GM12873 (cell line): ENCODE measurements around the gene FOXG1.

Experiments
- TF ChIP-seq, protein P1 (sequence below): IDR thresholded peaks from 2 replicates; pipeline ENCODE4 v1.5.1; 2012; ENCODE audit warnings: low read depth, mild to moderate bottlenecking, moderate library complexity, low read length, control low read depth; ENCODE audit not compliant: insufficient read depth; ENCODE audit errors: missing control alignments

FOXG1 gene

DNA sequence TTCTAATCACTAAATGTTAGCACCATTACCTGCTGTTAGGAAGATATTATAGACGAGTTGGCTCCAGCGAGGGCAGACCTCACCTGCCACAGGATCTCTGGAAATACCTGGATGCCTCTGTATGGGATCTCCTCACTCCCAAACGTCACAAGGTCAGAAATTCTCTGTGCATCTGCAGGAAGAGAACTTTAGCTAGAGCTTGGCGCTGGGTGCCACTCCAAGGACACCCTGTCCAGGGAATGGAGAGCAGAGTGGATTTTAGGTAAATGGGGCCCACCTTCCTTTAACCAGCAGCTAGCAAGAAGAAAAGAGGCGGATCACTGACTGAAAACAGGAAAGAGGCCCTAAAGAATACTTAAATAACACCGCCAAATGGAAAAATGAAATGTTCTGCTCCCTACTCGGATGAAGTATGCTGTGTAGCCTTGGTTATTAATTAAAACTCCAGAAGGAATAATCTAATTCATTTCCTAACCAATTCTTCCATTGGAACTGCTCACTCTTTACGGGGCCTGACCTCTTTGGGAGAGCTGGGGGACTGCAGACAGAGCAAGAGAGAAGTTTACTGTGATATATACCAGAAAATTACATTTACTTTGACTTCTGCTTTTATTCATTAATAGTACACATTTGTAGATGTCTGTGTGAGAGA is 4.2 kb upstream of the FOXG1 start:
- TF ChIP-seq, protein P1, sequence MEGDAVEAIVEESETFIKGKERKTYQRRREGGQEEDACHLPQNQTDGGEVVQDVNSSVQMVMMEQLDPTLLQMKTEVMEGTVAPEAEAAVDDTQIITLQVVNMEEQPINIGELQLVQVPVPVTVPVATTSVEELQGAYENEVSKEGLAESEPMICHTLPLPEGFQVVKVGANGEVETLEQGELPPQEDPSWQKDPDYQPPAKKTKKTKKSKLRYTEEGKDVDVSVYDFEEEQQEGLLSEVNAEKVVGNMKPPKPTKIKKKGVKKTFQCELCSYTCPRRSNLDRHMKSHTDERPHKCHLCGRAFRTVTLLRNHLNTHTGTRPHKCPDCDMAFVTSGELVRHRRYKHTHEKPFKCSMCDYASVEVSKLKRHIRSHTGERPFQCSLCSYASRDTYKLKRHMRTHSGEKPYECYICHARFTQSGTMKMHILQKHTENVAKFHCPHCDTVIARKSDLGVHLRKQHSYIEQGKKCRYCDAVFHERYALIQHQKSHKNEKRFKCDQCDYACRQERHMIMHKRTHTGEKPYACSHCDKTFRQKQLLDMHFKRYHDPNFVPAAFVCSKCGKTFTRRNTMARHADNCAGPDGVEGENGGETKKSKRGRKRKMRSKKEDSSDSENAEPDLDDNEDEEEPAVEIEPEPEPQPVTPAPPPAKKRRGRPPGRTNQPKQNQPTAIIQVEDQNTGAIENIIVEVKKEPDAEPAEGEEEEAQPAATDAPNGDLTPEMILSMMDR, result no peak

DNA sequence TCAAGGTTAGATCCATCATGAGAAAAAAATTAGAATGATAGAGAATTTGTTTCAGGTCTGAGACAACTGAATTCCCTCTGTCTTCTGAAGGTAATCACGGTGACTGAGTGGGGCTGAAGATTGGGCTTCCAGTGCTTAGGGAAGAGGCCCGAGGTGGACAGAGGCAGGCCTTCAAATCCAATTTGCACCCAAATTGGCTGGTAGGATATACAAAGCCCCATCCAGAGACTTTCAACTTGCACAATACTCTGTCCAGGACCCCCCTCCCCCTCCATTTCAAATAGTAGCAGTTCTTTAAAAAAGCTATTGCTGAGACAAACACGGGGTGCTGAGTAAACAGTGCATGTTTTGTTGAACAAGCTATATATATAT is 3.6 kb upstream of the FOXG1 start:
- TF ChIP-seq, protein P1, result no peak

DNA sequence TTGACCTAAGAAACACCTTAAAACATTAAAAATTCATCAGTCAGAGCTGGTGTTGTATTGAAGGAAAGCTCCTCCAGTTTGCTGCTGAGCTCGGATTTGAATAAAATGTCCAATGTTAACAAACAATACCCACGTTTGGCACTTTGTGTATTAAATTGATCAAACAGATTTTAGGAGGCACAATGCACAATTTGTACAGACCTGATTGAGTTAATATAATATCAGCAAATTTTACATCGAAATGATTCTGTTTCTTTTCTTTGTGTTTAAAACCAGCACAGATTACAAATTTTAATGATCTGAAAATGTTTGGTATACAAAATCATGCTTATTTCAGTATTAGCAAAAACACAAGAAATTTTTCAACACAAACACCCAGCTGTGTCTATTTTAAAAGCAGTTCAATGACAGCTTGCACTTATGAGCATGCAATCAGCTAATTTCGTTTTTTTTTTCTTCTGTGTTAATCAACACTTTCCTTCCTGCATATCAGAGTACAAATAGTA is 2.8 kb upstream of the FOXG1 start:
- TF ChIP-seq, protein P1, result no peak

DNA sequence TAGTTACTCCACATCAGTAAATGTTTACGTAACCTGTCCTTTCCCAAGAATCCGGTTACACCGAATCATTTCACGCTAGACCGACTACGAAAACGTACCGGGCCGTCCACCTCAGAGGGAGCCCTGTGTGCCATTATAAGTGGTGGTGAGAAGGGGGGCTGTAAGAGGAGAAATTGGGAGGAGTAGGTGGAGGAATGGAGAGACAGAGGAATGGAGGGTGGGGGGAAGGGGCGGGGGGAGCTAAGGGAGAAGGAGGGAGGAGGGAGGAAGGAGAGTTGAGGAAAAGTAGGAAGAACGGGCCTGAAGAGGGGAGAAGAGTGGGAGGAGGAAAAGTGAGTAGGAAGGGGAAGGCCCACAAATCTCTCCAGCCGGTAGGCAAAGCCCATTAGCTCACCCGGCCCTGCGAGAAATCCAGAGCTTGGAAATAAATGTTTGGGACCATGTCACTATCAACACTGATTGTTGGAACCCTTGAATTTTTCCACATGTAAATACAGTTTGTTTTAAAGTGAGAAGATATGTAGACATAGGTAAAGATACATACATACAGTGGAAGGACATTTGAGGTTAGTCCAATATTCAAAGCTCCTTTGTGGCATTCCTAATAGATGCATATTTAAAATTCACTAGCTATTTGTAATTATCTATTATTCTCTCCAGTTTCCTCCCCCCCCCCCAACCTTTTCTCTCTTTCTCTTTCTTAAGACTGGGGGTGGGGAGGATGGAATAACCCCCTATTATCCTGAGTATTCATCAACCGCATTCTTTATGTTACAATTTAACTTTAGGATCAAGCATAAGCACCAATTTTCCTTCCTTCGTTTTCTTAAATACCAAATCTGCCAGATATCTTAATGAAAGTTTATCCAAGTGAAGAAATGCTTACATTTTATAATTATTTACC is 2.1 kb upstream of the FOXG1 start:
- TF ChIP-seq, protein P1, result no peak

DNA sequence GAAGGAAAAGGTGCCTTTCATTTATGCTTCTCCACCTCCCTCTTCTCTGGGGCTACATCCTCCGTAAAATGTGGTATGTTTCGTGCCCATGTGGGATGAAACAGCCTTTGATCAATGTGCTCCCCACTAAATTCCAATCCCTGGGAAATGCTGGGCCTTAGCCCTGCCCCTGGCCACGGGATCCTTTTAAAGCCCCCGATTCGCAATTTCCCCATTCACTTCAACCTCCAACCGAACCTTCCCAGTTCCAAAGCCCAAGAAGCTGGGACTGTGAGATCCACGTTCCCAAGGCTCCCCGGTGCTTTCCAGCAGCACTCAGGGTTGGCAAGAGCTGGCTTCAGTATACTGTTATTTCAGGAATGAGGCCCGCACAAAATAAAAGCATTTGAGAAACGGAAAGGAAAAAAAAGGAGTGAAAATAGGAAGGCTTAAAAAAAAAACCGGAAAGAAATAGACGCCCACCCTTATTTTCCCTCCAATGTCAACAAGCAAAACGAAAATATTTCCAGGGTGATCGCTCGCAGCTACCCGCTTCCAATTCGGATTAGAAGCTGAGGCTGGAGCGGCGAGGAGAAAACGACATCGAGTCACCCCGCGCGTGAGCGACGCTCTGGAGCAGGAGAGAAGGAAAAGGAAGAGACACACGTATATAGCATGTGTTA is 1.3 kb upstream of the FOXG1 start:
- TF ChIP-seq, protein P1, result no peak

DNA sequence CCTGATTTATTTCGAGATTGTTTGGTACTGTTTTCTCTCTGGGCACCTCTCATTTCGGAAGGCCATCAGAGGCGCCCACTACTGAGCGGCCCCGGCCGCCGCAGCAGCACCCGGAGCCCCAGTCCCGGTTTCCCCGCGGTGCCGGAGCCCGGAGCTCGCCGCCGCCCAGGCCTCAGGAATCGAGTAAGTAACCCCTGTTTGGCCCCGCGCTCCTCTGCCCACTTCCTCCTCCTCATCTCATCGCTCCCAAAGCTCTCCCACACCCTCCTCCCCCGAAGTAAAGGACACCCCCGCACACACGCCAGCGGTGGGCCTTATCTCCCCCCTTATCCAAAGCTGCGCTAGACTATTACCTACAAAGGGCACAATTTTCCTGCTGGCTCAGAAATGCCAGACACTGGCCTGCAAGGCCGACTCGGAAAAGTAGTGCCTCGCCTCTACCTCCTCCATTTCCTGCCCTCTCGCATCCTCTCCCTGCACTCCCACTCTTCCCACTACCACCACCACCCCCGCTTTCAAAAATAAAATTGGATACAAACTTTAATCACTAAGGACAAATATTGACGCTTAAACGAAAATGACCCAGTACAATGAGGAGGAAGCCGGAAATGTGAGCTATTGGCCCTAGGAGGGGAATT is 637 bp upstream of the FOXG1 start:
- TF ChIP-seq, protein P1, result no peak
